ENCODE data around the gene LRRC25. TPM values are rescaled to one million over a fixed set of nuclear protein-coding genes. Genes with fewer than 3 reads are reported as not detected.

LRRC25 gene
- total RNA-seq, 1 experiment from 2014 or later: not detected

- Mint-ChIP-seq H3K36me3 (ENCODE audit: insufficient read depth, unreplicated experiment) (no peaks in the 10 kb centered on the region), H3K4me3 (ENCODE audit: unreplicated experiment) (no peak overlapping the region), H3K4me1 (ENCODE audit: low read depth, unreplicated experiment) (peaks cover 2% of the 10 kb centered on the region), H3K27ac (ENCODE audit: unreplicated experiment) (no peak overlapping the region), H3K9me3 (ENCODE audit: unreplicated experiment) (no peaks in the 10 kb centered on the region), H3K27me3 (ENCODE audit: insufficient read depth, unreplicated experiment) (no peaks in the 10 kb centered on the region)
- Histone ChIP-seq H3K4me3 (ENCODE audit: low read depth, low read length) (no peak overlapping the region), H3K4me1 (no peaks in the 10 kb centered on the region), H3K9me3 (no peaks in the 10 kb centered on the region), H3K36me3 (ENCODE audit: control insufficient read depth, insufficient read depth, low read length) (no peaks in the 10 kb centered on the region), H3K27me3 (replicated peaks; ENCODE audit: control insufficient read depth, insufficient read depth, low read length) (no peaks in the 10 kb centered on the region)
- intact Hi-C loops (cut with micrococcal nuclease; ENCODE audit: unreplicated experiment): no loop called here
- no peak for DNase-seq
- BruUV-seq (replicated peaks): no TSS peak
- no peak for TF ChIP-seq CTCF (IDR thresholded peaks at IDR 0.05; ENCODE audit: insufficient read depth in 1 of 2, low read depth in 1 of 2, low read length in 1 of 2, severe bottlenecking in 1 of 2, unreplicated experiment in 1 of 2)
- POLR2A ChIA-PET: no interaction called here
- CTCF ChIA-PET: no interaction called here
Observed at GRCh38 chr19:18396471-18397241, 766 bp downstream of the LRRC25 start.

- H3K4me1 ChIP-seq: no peaks in the 10 kb centered on the region
- no peaks in the 10 kb centered on the region for H3K36me3 ChIP-seq (ENCODE audit: control insufficient read depth, insufficient read depth, low read length)
- POLR2A ChIA-PET: no interaction called here
- H3K4me3 Mint-ChIP-seq (ENCODE audit: unreplicated experiment): no peak overlapping the region
- TF ChIP-seq CTCF (IDR thresholded peaks at IDR 0.05; ENCODE audit: insufficient read depth in 1 of 2, low read depth in 1 of 2, low read length in 1 of 2, severe bottlenecking in 1 of 2, unreplicated experiment in 1 of 2): no peak
- DNase-seq: no peak
- H3K27me3 Mint-ChIP-seq (ENCODE audit: insufficient read depth, unreplicated experiment): no peaks in the 10 kb centered on the region
- no peaks in the 10 kb centered on the region for H3K9me3 Mint-ChIP-seq (ENCODE audit: unreplicated experiment)
- CTCF ChIA-PET: no interaction called here
- peaks cover 25% of the 10 kb centered on the region for H3K36me3 Mint-ChIP-seq (ENCODE audit: insufficient read depth, unreplicated experiment)
- no peaks in the 10 kb centered on the region for H3K9me3 ChIP-seq
- BruUV-seq (replicated peaks): no TSS peak
- intact Hi-C loops (cut with micrococcal nuclease; ENCODE audit: unreplicated experiment): no loop called here
- no peak overlapping the region for H3K4me3 ChIP-seq (ENCODE audit: low read depth, low read length)
- H3K27ac Mint-ChIP-seq (ENCODE audit: unreplicated experiment): no peak overlapping the region
- no peaks in the 10 kb centered on the region for H3K4me1 Mint-ChIP-seq (ENCODE audit: low read depth, unreplicated experiment)
- H3K27me3 ChIP-seq (replicated peaks; ENCODE audit: control insufficient read depth, insufficient read depth, low read length): no peaks in the 10 kb centered on the region
Observed at GRCh38 chr19:18393836-18394235, 3.6 kb downstream of the LRRC25 start.

- Histone ChIP-seq H3K27me3 (replicated peaks; ENCODE audit: control insufficient read depth, insufficient read depth, low read length) (no peaks in the 10 kb centered on the region), H3K4me3 (ENCODE audit: low read depth, low read length) (no peak overlapping the region), H3K4me1 (no peaks in the 10 kb centered on the region), H3K9me3 (no peaks in the 10 kb centered on the region), H3K36me3 (ENCODE audit: control insufficient read depth, insufficient read depth, low read length) (peaks cover 7% of the 10 kb centered on the region)
- no peak for DNase-seq
- Mint-ChIP-seq H3K4me1 (ENCODE audit: low read depth, unreplicated experiment) (no peaks in the 10 kb centered on the region), H3K9me3 (ENCODE audit: unreplicated experiment) (no peaks in the 10 kb centered on the region), H3K4me3 (ENCODE audit: unreplicated experiment) (no peak overlapping the region), H3K36me3 (ENCODE audit: insufficient read depth, unreplicated experiment) (peaks cover 34% of the 10 kb centered on the region), H3K27me3 (ENCODE audit: insufficient read depth, unreplicated experiment) (no peaks in the 10 kb centered on the region), H3K27ac (ENCODE audit: unreplicated experiment) (no peak overlapping the region)
- intact Hi-C loops (cut with micrococcal nuclease; ENCODE audit: unreplicated experiment): no loop called here
- CTCF ChIA-PET: interaction anchor here (0.6 kb wide), 1 partner anchor 64 kb away, joined by 3 read pairs; no protein-coding TSS in a partner anchor
- POLR2A ChIA-PET: no interaction called here
- BruUV-seq (replicated peaks): no TSS peak
- no peak for TF ChIP-seq CTCF (IDR thresholded peaks at IDR 0.05; ENCODE audit: insufficient read depth in 1 of 2, low read depth in 1 of 2, low read length in 1 of 2, severe bottlenecking in 1 of 2, unreplicated experiment in 1 of 2)
Observed at GRCh38 chr19:18392926-18393325, 4.5 kb downstream of the LRRC25 start.

Measured in Caco-2 (cell line).